Liver (tissue), 9 donors: ENCODE data around the gene RASAL2. TPM values are rescaled to one million over a fixed set of nuclear protein-coding genes. Genes with fewer than 3 reads are reported as not detected.
A peak's percentile ranks its signal among the peaks of the same experiment; 100 is the strongest.

Experiments
- DNase-seq: peaks from one replicate; pipeline ENCODE4 v3.0.0-alpha.2; 2017; ENCODE audit warnings: low spot score
- H3K27ac ChIP-seq, 2 donors: one replicate each; pipeline ENCODE4 v1.7.0; 2013; ENCODE audit warnings: inconsistent platforms in 2 of 2, low read length in 2 of 2, control low read depth in 1 of 2, low read depth in 1 of 2, mild to moderate bottlenecking in 1 of 2
- H3K27me3 ChIP-seq, 4 donors: one replicate each; pipeline versions ENCODE4 v1.6.1 to v1.7.0; 2013; ENCODE audit warnings: low read length in 3 of 4, inconsistent platforms in 1 of 4, mild to moderate bottlenecking in 1 of 4, moderate library complexity in 1 of 4; ENCODE audit not compliant: control insufficient read depth in 4 of 4, insufficient read depth in 4 of 4
- H3K36me3 ChIP-seq, 4 donors: one replicate each; pipeline versions ENCODE4 v1.6.1 to v1.7.0; 2013; ENCODE audit warnings: low read length in 3 of 4, mild to moderate bottlenecking in 3 of 4, low read depth in 1 of 4, moderate library complexity in 1 of 4; ENCODE audit not compliant: control insufficient read depth in 4 of 4, insufficient read depth in 3 of 4
- H3K4me1 ChIP-seq, 4 donors: one replicate each; pipeline versions ENCODE4 v1.6.1 to v1.7.0; 2013; ENCODE audit warnings: low read length in 3 of 4, mild to moderate bottlenecking in 3 of 4, moderate library complexity in 1 of 4; ENCODE audit not compliant: control insufficient read depth in 4 of 4, insufficient read depth in 4 of 4
- H3K4me3 ChIP-seq, 3 donors: one replicate each; pipeline versions ENCODE4 v1.6.1 to v1.7.0; 2013; ENCODE audit warnings: low read length in 3 of 3, control low read depth in 1 of 3, low read depth in 1 of 3, mild to moderate bottlenecking in 1 of 3
- H3K9ac ChIP-seq, 2 donors: one replicate each; pipeline ENCODE4 v1.7.0; 2013; ENCODE audit warnings: low read length in 2 of 2, mild to moderate bottlenecking in 2 of 2, moderate library complexity in 2 of 2, control low read depth in 1 of 2, low read depth in 1 of 2
- H3K9me3 ChIP-seq, 4 donors: one replicate each; pipeline versions ENCODE4 v1.6.1 to v1.7.0; 2013; ENCODE audit warnings: low read length in 3 of 4; ENCODE audit not compliant: control insufficient read depth in 4 of 4
- EGR1 ChIP-seq, 2 donors: IDR thresholded peaks; 2 replicates each; pipeline ENCODE4 v1.6.1; 2016 to 2018; ENCODE audit warnings: antibody characterized with exemption in 2 of 2, low read depth in 2 of 2
- FOXA1 ChIP-seq: IDR thresholded peaks from 2 replicates; pipeline ENCODE4 v1.6.1; 2016; ENCODE audit warnings: antibody characterized with exemption
- FOXA2 ChIP-seq: IDR thresholded peaks from 2 replicates; pipeline ENCODE4 v1.6.1; 2016; ENCODE audit warnings: antibody characterized with exemption
- GABPA ChIP-seq, 2 donors: IDR thresholded peaks in 1 of 2; conservative IDR thresholded peaks in 1 of 2; 2 replicates each; pipeline ENCODE4 v1.6.1; 2016; ENCODE audit warnings: antibody characterized with exemption in 2 of 2, mild to moderate bottlenecking in 1 of 2, moderate library complexity in 1 of 2
- HNF4A ChIP-seq, 2 donors: conservative IDR thresholded peaks; 2 replicates each; pipeline ENCODE4 v1.6.1; 2016; ENCODE audit warnings: antibody characterized with exemption in 2 of 2, mild to moderate bottlenecking in 2 of 2
- JUND ChIP-seq, 2 donors: IDR thresholded peaks; 2 replicates each; pipeline ENCODE4 v1.6.1; 2016; ENCODE audit warnings: antibody characterized with exemption in 2 of 2
- MAX ChIP-seq: IDR thresholded peaks from 2 replicates; pipeline ENCODE4 v1.6.1; 2016; ENCODE audit warnings: antibody characterized with exemption
- RAD21 ChIP-seq, 2 donors: IDR thresholded peaks; 2 replicates each; pipeline ENCODE4 v1.6.1; 2016; ENCODE audit warnings: antibody characterized with exemption in 2 of 2, mild to moderate bottlenecking in 2 of 2
- RXRA ChIP-seq, 2 donors: IDR thresholded peaks; 2 replicates each; pipeline ENCODE4 v1.6.1; 2017 to 2018; ENCODE audit warnings: antibody characterized with exemption in 2 of 2, mild to moderate bottlenecking in 1 of 2
- SP1 ChIP-seq: IDR thresholded peaks from 2 replicates; pipeline ENCODE4 v1.6.1; 2018; ENCODE audit warnings: antibody characterized with exemption, mild to moderate bottlenecking
- YY1 ChIP-seq: IDR thresholded peaks from 2 replicates; pipeline ENCODE4 v1.6.1; 2016; ENCODE audit warnings: antibody characterized with exemption, mild to moderate bottlenecking
- WGBS: extraction: QIAGEN DNeasy Blood & Tissue Kit; methylation state at CpG from one replicate; pipeline ENCODE4 v1.1.7; 2013; 5-methylcytosine and 5-hydroxymethylcytosine counted together
- polyA plus RNA-seq, 2 donors: library from polyadenylated mRNA; stranded (reverse) in 1 of 2; unstranded in 1 of 2; fragments of 200-250 nt in 1 of 2; fragments of >200 nt in 1 of 2; fragmentation: Nextera tagmentation in 1 of 2; extraction: Ambion mirVana in 1 of 2; gene quantifications; one replicate each; pipeline versions ENCODE4 v1.2.1 to v1.2.3, GENCODE V29; 2013 to 2015
- total RNA-seq, 2 donors: library from RNA; depleted of rRNA; stranded (reverse); fragments of >200 nt; gene quantifications; one replicate each; pipeline ENCODE4 v1.2.3, GENCODE V29; 2014
- TF ChIP-seq, protein P1 (sequence below): IDR thresholded peaks from 2 replicates; pipeline ENCODE4 v1.6.1; 2016; ENCODE audit warnings: antibody characterized with exemption, mild to moderate bottlenecking
- TF ChIP-seq, protein P2 (sequence below): IDR thresholded peaks from 2 replicates; pipeline ENCODE4 v1.6.1; 2016; ENCODE audit warnings: antibody characterized with exemption
- TF ChIP-seq, protein P3 (sequence below): IDR thresholded peaks from 2 replicates; pipeline ENCODE4 v1.6.1; 2016; ENCODE audit warnings: antibody characterized with exemption
- donor health status: healthy.
- donor health status: healthy.
- donor health status: healthy.
- donor health status: healthy.
- donor health status: healthy.

The RASAL2 gene
- total and polyA plus RNA-seq, 4 donors: 1.8 to 8.1 (median 4.1) TPM

- no peaks in the 10 kb centered on the region for H3K36me3 ChIP-seq
- peaks cover 0 to 5% (median 4%) of the 10 kb centered on the region in 4 donors for H3K4me1 ChIP-seq
These were observed 97.0 kb downstream of the RASAL2 start for GRCh38 chr1:178190881-178191280.

DNA sequence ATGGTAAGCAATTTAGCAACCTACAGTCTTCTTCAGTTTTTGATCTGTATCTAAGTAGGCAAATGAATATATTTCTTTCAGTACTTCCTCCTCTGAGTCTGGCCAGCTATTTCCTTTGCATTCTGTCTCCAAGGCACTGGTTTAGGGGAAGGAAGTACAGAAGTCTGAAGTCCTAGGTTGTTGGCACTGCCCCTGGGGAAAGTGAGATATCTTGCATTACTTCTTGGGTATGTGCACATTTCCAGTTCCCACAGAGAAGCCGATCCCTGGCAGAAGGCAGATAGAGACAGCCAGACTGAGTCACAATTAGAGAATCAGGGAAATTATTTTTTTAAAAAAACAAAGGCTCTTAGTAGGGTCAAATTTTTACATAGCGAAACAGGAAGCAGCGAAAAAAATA is 98.8 kb downstream of the RASAL2 start:
- H3K36me3 ChIP-seq: no peaks in the 10 kb centered on the region
- H3K4me3 ChIP-seq: no peak overlapping the region
- no peak for DNase-seq
- TF ChIP-seq, protein P1, sequence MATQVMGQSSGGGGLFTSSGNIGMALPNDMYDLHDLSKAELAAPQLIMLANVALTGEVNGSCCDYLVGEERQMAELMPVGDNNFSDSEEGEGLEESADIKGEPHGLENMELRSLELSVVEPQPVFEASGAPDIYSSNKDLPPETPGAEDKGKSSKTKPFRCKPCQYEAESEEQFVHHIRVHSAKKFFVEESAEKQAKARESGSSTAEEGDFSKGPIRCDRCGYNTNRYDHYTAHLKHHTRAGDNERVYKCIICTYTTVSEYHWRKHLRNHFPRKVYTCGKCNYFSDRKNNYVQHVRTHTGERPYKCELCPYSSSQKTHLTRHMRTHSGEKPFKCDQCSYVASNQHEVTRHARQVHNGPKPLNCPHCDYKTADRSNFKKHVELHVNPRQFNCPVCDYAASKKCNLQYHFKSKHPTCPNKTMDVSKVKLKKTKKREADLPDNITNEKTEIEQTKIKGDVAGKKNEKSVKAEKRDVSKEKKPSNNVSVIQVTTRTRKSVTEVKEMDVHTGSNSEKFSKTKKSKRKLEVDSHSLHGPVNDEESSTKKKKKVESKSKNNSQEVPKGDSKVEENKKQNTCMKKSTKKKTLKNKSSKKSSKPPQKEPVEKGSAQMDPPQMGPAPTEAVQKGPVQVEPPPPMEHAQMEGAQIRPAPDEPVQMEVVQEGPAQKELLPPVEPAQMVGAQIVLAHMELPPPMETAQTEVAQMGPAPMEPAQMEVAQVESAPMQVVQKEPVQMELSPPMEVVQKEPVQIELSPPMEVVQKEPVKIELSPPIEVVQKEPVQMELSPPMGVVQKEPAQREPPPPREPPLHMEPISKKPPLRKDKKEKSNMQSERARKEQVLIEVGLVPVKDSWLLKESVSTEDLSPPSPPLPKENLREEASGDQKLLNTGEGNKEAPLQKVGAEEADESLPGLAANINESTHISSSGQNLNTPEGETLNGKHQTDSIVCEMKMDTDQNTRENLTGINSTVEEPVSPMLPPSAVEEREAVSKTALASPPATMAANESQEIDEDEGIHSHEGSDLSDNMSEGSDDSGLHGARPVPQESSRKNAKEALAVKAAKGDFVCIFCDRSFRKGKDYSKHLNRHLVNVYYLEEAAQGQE: no peak
- TF ChIP-seq RAD21 (IDR thresholded peaks at IDR 0.05) (peak in 1 of 2 donors; percentile 15), RXRA (IDR thresholded peaks at IDR 0.05) (no peak), FOXA1 (no peak), YY1 (no peak), EGR1 (IDR thresholded peaks at IDR 0.05; ENCODE audit: low read depth in 2 of 2) (no peak)
- TF ChIP-seq, protein P2, sequence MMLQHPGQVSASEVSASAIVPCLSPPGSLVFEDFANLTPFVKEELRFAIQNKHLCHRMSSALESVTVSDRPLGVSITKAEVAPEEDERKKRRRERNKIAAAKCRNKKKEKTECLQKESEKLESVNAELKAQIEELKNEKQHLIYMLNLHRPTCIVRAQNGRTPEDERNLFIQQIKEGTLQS: no peak
- H3K27me3 ChIP-seq: no peaks in the 10 kb centered on the region
- WGBS: 66% methylated on average over 3 of the region's 3 CpGs
- H3K9ac ChIP-seq: no peak overlapping the region
- H3K9me3 ChIP-seq: no peaks in the 10 kb centered on the region
- H3K4me1 ChIP-seq: no peaks in the 10 kb centered on the region
- H3K27ac ChIP-seq: peak overlapping the region in 1 of 2 donors; percentile 35

More at GRCh38 chr1:178190881-178191280, 97.0 kb downstream of the RASAL2 start:
- 92% methylated on average over 2 of the region's 2 CpGs for WGBS
- H3K4me3 ChIP-seq: no peak overlapping the region
- no peak for DNase-seq
- H3K9ac ChIP-seq: no peak overlapping the region
- H3K9me3 ChIP-seq: no peaks in the 10 kb centered on the region
- H3K27ac ChIP-seq: no peak overlapping the region
- TF ChIP-seq JUND (IDR thresholded peaks at IDR 0.05) (no peak), RAD21 (IDR thresholded peaks at IDR 0.05) (no peak), EGR1 (IDR thresholded peaks at IDR 0.05; ENCODE audit: low read depth in 2 of 2) (no peak), FOXA1 (no peak), MAX (no peak), GABPA (IDR thresholded peaks at IDR 0.05 in 1 of 2, conservative IDR thresholded peaks at IDR 0.05 in 1 of 2) (no peak), YY1 (no peak), RXRA (IDR thresholded peaks at IDR 0.05) (no peak), HNF4A (conservative IDR thresholded peaks at IDR 0.05) (no peak), SP1 (no peak), FOXA2 (no peak)
- TF ChIP-seq, protein P3, sequence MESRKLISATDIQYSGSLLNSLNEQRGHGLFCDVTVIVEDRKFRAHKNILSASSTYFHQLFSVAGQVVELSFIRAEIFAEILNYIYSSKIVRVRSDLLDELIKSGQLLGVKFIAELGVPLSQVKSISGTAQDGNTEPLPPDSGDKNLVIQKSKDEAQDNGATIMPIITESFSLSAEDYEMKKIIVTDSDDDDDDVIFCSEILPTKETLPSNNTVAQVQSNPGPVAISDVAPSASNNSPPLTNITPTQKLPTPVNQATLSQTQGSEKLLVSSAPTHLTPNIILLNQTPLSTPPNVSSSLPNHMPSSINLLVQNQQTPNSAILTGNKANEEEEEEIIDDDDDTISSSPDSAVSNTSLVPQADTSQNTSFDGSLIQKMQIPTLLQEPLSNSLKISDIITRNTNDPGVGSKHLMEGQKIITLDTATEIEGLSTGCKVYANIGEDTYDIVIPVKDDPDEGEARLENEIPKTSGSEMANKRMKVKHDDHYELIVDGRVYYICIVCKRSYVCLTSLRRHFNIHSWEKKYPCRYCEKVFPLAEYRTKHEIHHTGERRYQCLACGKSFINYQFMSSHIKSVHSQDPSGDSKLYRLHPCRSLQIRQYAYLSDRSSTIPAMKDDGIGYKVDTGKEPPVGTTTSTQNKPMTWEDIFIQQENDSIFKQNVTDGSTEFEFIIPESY: no peak
- TF ChIP-seq, protein P2: no peak
- TF ChIP-seq, protein P1: no peak
- H3K27me3 ChIP-seq: no peaks in the 10 kb centered on the region
